BJ (cell line): ENCODE data around the gene CLDN19. TPM values are rescaled to one million over a fixed set of nuclear protein-coding genes. Genes with fewer than 3 reads are reported as not detected.

Source experiments
- CTCF ChIA-PET: fragments of 350-600 bp; formaldehyde crosslinking; extraction: SDS; loops from one replicate; lab custom pipeline; 2021; ENCODE audit warnings: antibody characterized with exemption, inconsistent platforms; lab: Yijun Ruan, JAX
- POLR2A ChIA-PET: fragments of 300-600 bp; sonication (Branson Sonifier 250); formaldehyde crosslinking; extraction: SDS; loops from one replicate; lab custom pipeline; 2021; ENCODE audit warnings: antibody characterized with exemption; lab: Charles Lee
- DNase-seq: peaks from one replicate; pipeline ENCODE4 v3.0.0-alpha.2; 2011; ENCODE audit warnings: low read depth
- H3K27me3 ChIP-seq: 2 replicates; pipeline ENCODE4 v1.6.0; 2011; ENCODE audit warnings: low read length; ENCODE audit not compliant: control insufficient read depth, insufficient read depth
- H3K36me3 ChIP-seq: 2 replicates; pipeline ENCODE4 v1.5.1; 2011; ENCODE audit warnings: low read length; ENCODE audit not compliant: control insufficient read depth, insufficient read depth
- H3K4me3 ChIP-seq: 2 replicates; pipeline ENCODE4 v1.5.1; 2011; ENCODE audit warnings: low read depth, mild to moderate bottlenecking, control low read depth, low read length
- CTCF ChIP-seq: IDR thresholded peaks from 2 replicates; pipeline ENCODE4 v1.5.1; 2011; ENCODE audit warnings: low read depth, mild to moderate bottlenecking, control low read depth, inconsistent platforms, low read length, moderate library complexity; ENCODE audit not compliant: insufficient read depth
- polyA plus RNA-seq: library from polyadenylated mRNA; depleted of rRNA; stranded (reverse); fragments of >200 nt; gene quantifications from 2 replicates; pipeline ENCODE4 v1.2.3, GENCODE V29; 2011

Gene CLDN19
- polyA plus RNA-seq, 1 experiment: not detected

GRCh38 chr1:42740851-42741580 is 980 bp upstream of the CLDN19 start:
- POLR2A ChIA-PET: no interaction called here
- CTCF ChIA-PET: no interaction called here
- Histone ChIP-seq H3K27me3 (no peaks in the 10 kb centered on the region), H3K36me3 (peaks cover 4% of the 10 kb centered on the region; the same call in 1 of the 2 replicates), H3K4me3 (no peak overlapping the region)
- DNase-seq: no peak
- TF ChIP-seq CTCF: no peak

- CTCF ChIA-PET: interaction anchor here (1.7 kb wide), 1 partner anchor 19 kb away, joined by 5 read pairs; no protein-coding TSS in a partner anchor
Observed at GRCh38 chr1:42738678-42739226, 1.3 kb downstream of the CLDN19 start.

DNA sequence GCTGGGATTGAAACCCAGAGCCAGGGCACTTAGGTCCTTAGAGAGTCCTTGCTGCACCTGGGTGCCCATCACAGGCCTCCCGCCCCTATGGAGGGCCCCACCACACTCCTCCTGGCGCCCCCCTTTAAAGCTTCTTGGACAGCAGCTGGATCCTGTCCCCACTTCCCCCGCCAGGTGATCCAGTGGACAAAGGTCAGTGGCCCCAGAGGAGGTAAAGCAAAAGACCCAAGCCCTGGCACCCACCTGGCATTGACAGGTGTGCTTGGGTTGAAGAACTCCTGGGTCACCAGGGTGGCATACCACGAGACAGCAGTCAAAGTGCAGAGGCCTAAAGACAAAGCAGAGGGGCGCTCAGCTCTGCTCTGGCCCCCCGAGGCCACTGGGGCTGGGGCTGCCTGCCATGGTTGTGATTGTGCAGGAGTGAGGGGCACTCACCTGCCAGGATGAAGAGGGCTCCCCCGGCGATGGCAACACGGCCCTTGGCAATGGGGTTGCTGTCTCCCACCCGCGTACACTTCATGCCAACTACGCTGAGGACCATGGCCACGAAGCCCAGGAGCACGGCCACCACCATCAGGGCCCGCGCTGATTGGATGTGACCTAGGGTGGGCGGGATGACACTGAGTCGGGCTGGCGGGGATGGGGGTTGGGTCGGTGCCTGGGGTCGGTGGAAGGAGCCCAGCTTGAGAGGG is 1.9 kb downstream of the CLDN19 start:
- CTCF ChIA-PET: interaction anchor here (0.6 to 5.5 kb wide), 3 partner anchors 8 to 340 kb away, joined by 4 to 28 read pairs (median 5); no protein-coding TSS in a partner anchor
- H3K36me3 ChIP-seq: no peaks in the 10 kb centered on the region
- TF ChIP-seq CTCF: no peak
- H3K4me3 ChIP-seq: no peak overlapping the region
- no peak for DNase-seq
- POLR2A ChIA-PET: no interaction called here
- H3K27me3 ChIP-seq: no peaks in the 10 kb centered on the region

More at GRCh38 chr1:42738678-42739226, 1.3 kb downstream of the CLDN19 start:
- TF ChIP-seq CTCF: no peak
- DNase-seq: no peak
- Histone ChIP-seq H3K27me3 (no peaks in the 10 kb centered on the region), H3K36me3 (no peaks in the 10 kb centered on the region), H3K4me3 (no peak overlapping the region)
- POLR2A ChIA-PET: no interaction called here

GRCh38 chr1:42737257-42737656 is 2.8 kb downstream of the CLDN19 start:
- no peak for DNase-seq

More at GRCh38 chr1:42737257-42737656, 2.8 kb downstream of the CLDN19 start:
- ChIA-PET POLR2A (no interaction called here), CTCF (interaction anchor here (1.7 to 5.5 kb wide), 2 partner anchors 8 to 20 kb away, joined by 5 to 28 read pairs; no protein-coding TSS in a partner anchor)
- no peak for TF ChIP-seq CTCF
- H3K27me3 ChIP-seq: no peaks in the 10 kb centered on the region
- no peaks in the 10 kb centered on the region for H3K36me3 ChIP-seq
- H3K4me3 ChIP-seq: no peak overlapping the region
